Body of pancreas (tissue), 4 donors: ENCODE measurements around the gene CACNA1C. TPM values are rescaled to one million over a fixed set of nuclear protein-coding genes. Genes with fewer than 3 reads are reported as not detected.

Experiments
- ATAC-seq: fragments of 150-250 bp; one replicate; pipeline ENCODE4 v1.9.1; 2016
- DNase-seq, 4 donors: peaks; one replicate each; pipeline ENCODE4 v3.0.0-alpha.2; 2019
- H3K27ac ChIP-seq, 4 donors: fragments of 200-600 bp; sonication (generic); 1 replicate in 3 of 4; 2 replicates in 1 of 4; pipeline versions ENCODE4 v1.5.1 to v1.6.1; 2016 to 2019; ENCODE audit warnings: mild to moderate bottlenecking in 1 of 4, mixed read lengths in 1 of 4, moderate library complexity in 1 of 4
- H3K27me3 ChIP-seq, 2 donors: fragments of 200-600 bp; sonication (generic); one replicate each; pipeline ENCODE4 v1.6.0; 2016; ENCODE audit warnings: mild to moderate bottlenecking in 1 of 2
- H3K36me3 ChIP-seq, 2 donors: fragments of 200-600 bp; sonication (generic); replicated peaks in 1 of 2; 2 replicates each; pipeline ENCODE4 v1.5.1; 2016; ENCODE audit warnings: low read depth in 2 of 2; ENCODE audit not compliant: insufficient read depth in 1 of 2
- H3K4me1 ChIP-seq: fragments of 200-600 bp; sonication (generic); one replicate; pipeline ENCODE4 v1.6.0; 2016
- H3K4me3 ChIP-seq, 2 donors: fragments of 200-600 bp; sonication (generic); 1 replicate in 1 of 2; 2 replicates in 1 of 2; pipeline ENCODE4 v1.5.1; 2016 to 2019
- H3K9me3 ChIP-seq, 3 donors: fragments of 200-600 bp; sonication (generic); 1 replicate in 2 of 3; 2 replicates in 1 of 3; pipeline ENCODE4 v1.5.1; 2016
- CTCF ChIP-seq, 7 experiments: fragments of 450-650 bp in 4 of 7; fragments of 200-600 bp in 3 of 7; sonication (generic) in 3 of 7; IDR thresholded peaks; one replicate each; pipeline ENCODE4 v1.5.1; 2016 to 2019; ENCODE audit warnings: antibody characterized with exemption in 7 of 7
- POLR2A ChIP-seq, 3 donors: fragments of 450-650 bp; IDR thresholded peaks; one replicate each; pipeline ENCODE4 v1.6.1; 2016; ENCODE audit warnings: antibody characterized with exemption in 3 of 3, mild to moderate bottlenecking in 2 of 3
- WGBS, 2 donors: methylation state at CpG; one replicate each; pipeline ENCODE4 v1.1.5; 2017; 5-methylcytosine and 5-hydroxymethylcytosine counted together
- intact Hi-C: fragments of 100-400 bp; cut with DNase I; formaldehyde crosslinking; loops from one replicate; pipeline ENCODE4 v1.15.1; 2023
- total RNA-seq, 2 donors: library from RNA; depleted of rRNA; stranded (reverse); fragments of >200 nt; gene quantifications; one replicate each; pipeline ENCODE4 v1.1.0, GENCODE V29; 2016

The CACNA1C gene
- total RNA-seq, 2 donors from 2014 or later: 2.3 to 4.4 TPM

GRCh38 chr12:2443776-2444175 is 391.0 kb downstream of the CACNA1C start:
- TF ChIP-seq CTCF (IDR thresholded peaks at IDR 0.05) (no peak), POLR2A (IDR thresholded peaks at IDR 0.05) (no peak)
- Histone ChIP-seq H3K4me3 (no peak overlapping the region), H3K27ac (no peak overlapping the region), H3K4me1 (no peaks in the 10 kb centered on the region), H3K27me3 (no peaks in the 10 kb centered on the region), H3K36me3 (no peaks in the 10 kb centered on the region), H3K9me3 (no peaks in the 10 kb centered on the region)
- DNase-seq: no peak
- WGBS, 2 donors: 53 to 56% methylated on average over 7 of the region's 7 CpGs
- no peak for ATAC-seq
- intact Hi-C loops: no loop called here

- H3K4me3 ChIP-seq: no peak overlapping the region
- WGBS, 2 donors: 33 to 41% methylated on average over 1 of the region's 1 CpG
- no peaks in the 10 kb centered on the region for H3K36me3 ChIP-seq
- H3K27me3 ChIP-seq: no peaks in the 10 kb centered on the region
- DNase-seq (no peak), ATAC-seq (no peak)
- H3K27ac ChIP-seq: no peak overlapping the region
- H3K9me3 ChIP-seq: no peaks in the 10 kb centered on the region
- intact Hi-C loops: no loop called here
- no peaks in the 10 kb centered on the region for H3K4me1 ChIP-seq
- TF ChIP-seq POLR2A (IDR thresholded peaks at IDR 0.05) (no peak), CTCF (IDR thresholded peaks at IDR 0.05) (no peak)
Measured at GRCh38 chr12:2445968-2446367, 393.2 kb downstream of the CACNA1C start.

GRCh38 chr12:2447861-2448260 is 395.1 kb downstream of the CACNA1C start:
- no peak for TF ChIP-seq POLR2A (IDR thresholded peaks at IDR 0.05)
- TF ChIP-seq CTCF (IDR thresholded peaks at IDR 0.05): no peak
- no peak overlapping the region for H3K27ac ChIP-seq
- ATAC-seq (no peak), DNase-seq (no peak)
- WGBS, 2 donors: 64% methylated on average over 7 to 10 of the region's 10 CpGs
- H3K27me3 ChIP-seq: no peaks in the 10 kb centered on the region
- H3K4me1 ChIP-seq: no peaks in the 10 kb centered on the region
- H3K4me3 ChIP-seq: no peak overlapping the region
- intact Hi-C loops: no loop called here
- no peaks in the 10 kb centered on the region for H3K36me3 ChIP-seq
- no peaks in the 10 kb centered on the region for H3K9me3 ChIP-seq

GRCh38 chr12:2449586-2449985 is 396.8 kb downstream of the CACNA1C start:
- Histone ChIP-seq H3K4me3 (no peak overlapping the region), H3K4me1 (no peaks in the 10 kb centered on the region), H3K9me3 (no peaks in the 10 kb centered on the region), H3K27me3 (no peaks in the 10 kb centered on the region), H3K36me3 (no peaks in the 10 kb centered on the region), H3K27ac (no peak overlapping the region)
- intact Hi-C loops: no loop called here
- no peak for ATAC-seq
- DNase-seq: no peak
- 44 to 53% methylated on average over 6 of the region's 6 CpGs for WGBS, 2 donors
- no peak for TF ChIP-seq POLR2A (IDR thresholded peaks at IDR 0.05)
- no peak for TF ChIP-seq CTCF (IDR thresholded peaks at IDR 0.05)

GRCh38 chr12:2450553-2450952 is 397.8 kb downstream of the CACNA1C start:
- DNase-seq (no peak), ATAC-seq (no peak)
- Histone ChIP-seq H3K27me3 (no peaks in the 10 kb centered on the region), H3K27ac (no peak overlapping the region), H3K9me3 (no peaks in the 10 kb centered on the region), H3K4me1 (no peaks in the 10 kb centered on the region), H3K36me3 (no peaks in the 10 kb centered on the region), H3K4me3 (no peak overlapping the region)
- intact Hi-C loops: no loop called here
- TF ChIP-seq CTCF (IDR thresholded peaks at IDR 0.05) (no peak), POLR2A (IDR thresholded peaks at IDR 0.05) (no peak)
- 56 to 69% methylated on average over 9 of the region's 9 CpGs for WGBS, 2 donors
